H1 (cell line): ENCODE data around the gene KIF27. TPM values are rescaled to one million over a fixed set of nuclear protein-coding genes. Genes with fewer than 3 reads are reported as not detected.

Experiments used
- CTCF ChIA-PET: fragments of 300-600 bp; sonication (Branson Sonifier 250); formaldehyde crosslinking; loops from one replicate; lab custom pipeline; 2021; ENCODE audit not compliant: partially characterized antibody; lab: Charles Lee
- POLR2A ChIA-PET: fragments of 300-600 bp; sonication (Branson Sonifier 250); formaldehyde crosslinking; loops from one replicate; lab custom pipeline; 2021; ENCODE audit warnings: inconsistent platforms; ENCODE audit not compliant: partially characterized antibody; lab: Charles Lee
- DNase-seq, 2 experiments: peaks; one replicate each; pipeline versions ENCODE4 v3.0.0 to v3.0.0-alpha.2; 2010 to 2022; ENCODE audit warnings: low spot score in 2 of 2, low read depth in 1 of 2, mixed read lengths in 1 of 2
- FAIRE-seq: peaks from 2 replicates; lab custom pipeline; 2011; peaks lifted over from hg19 to GRCh38; lab: Jason Lieb, UNC
- H2AFZ ChIP-seq: 2 replicates; pipeline ENCODE4 v1.8.1; 2012; ENCODE audit warnings: low read length, inconsistent platforms
- H2AK5ac ChIP-seq: 2 replicates; pipeline ENCODE4 v1.6.1; 2013; ENCODE audit warnings: low read depth, low read length
- H2BK120ac ChIP-seq: replicated peaks from 2 replicates; pipeline ENCODE3; 2013; ENCODE audit warnings: low read depth, low read length, inconsistent platforms
- H2BK12ac ChIP-seq: 2 replicates; pipeline ENCODE4 v1.6.1; 2013; ENCODE audit warnings: low read depth, low read length
- H2BK15ac ChIP-seq: 2 replicates; pipeline ENCODE4 v1.6.1; 2013; ENCODE audit warnings: low read length
- H2BK20ac ChIP-seq: 2 replicates; pipeline ENCODE4 v1.6.1; 2013; ENCODE audit warnings: low read length
- H2BK5ac ChIP-seq: 2 replicates; pipeline ENCODE4 v1.6.1; 2013; ENCODE audit warnings: low read depth, low read length
- H3K14ac ChIP-seq: 2 replicates; pipeline ENCODE4 v1.6.1; 2013; ENCODE audit warnings: inconsistent platforms; ENCODE audit not compliant: insufficient read length
- H3K18ac ChIP-seq: 2 replicates; pipeline ENCODE4 v1.6.1; 2013; ENCODE audit warnings: low read length; ENCODE audit errors: extremely low read depth
- H3K23ac ChIP-seq: 2 replicates; pipeline ENCODE4 v1.6.1; 2013; ENCODE audit warnings: inconsistent platforms; ENCODE audit not compliant: insufficient read length
- H3K23me2 ChIP-seq: 2 replicates; pipeline ENCODE4 v1.6.1; 2013; ENCODE audit warnings: low read depth, low read length
- H3K27ac ChIP-seq: 2 replicates; pipeline ENCODE4 v1.6.1; 2011; ENCODE audit warnings: low read depth, low read length, inconsistent platforms
- H3K27me3 ChIP-seq, 4 experiments: replicated peaks in 1 of 4; 1 replicate in 1 of 4; 2 replicates in 3 of 4; pipeline versions ENCODE4 v1.6.1 to v1.8.1; 2011 to 2013; ENCODE audit warnings: low read length in 3 of 4, mild to moderate bottlenecking in 3 of 4, inconsistent platforms in 2 of 4, mixed read lengths in 2 of 4, moderate library complexity in 1 of 4; ENCODE audit not compliant: control insufficient read depth in 3 of 4, insufficient read depth in 3 of 4; ENCODE audit errors: extremely low read depth in 1 of 4
- H3K36me3 ChIP-seq, 4 experiments: 2 replicates each; pipeline versions ENCODE4 v1.6.1 to v1.8.1; 2011 to 2013; ENCODE audit warnings: mild to moderate bottlenecking in 4 of 4, low read length in 3 of 4, moderate library complexity in 2 of 4, control low read depth in 1 of 4, inconsistent platforms in 1 of 4; ENCODE audit not compliant: insufficient read depth in 4 of 4, control insufficient read depth in 2 of 4
- H3K4ac ChIP-seq: replicated peaks from 2 replicates; pipeline ENCODE3; 2013; ENCODE audit warnings: low read length, low read depth, mixed read lengths, inconsistent platforms; ENCODE audit not compliant: insufficient read length
- H3K4me1 ChIP-seq, 4 experiments: replicated peaks in 1 of 4; 1 replicate in 1 of 4; 2 replicates in 3 of 4; pipeline versions ENCODE4 v1.6.1 to v1.8.1; 2011 to 2013; ENCODE audit warnings: low read length in 3 of 4, inconsistent platforms in 2 of 4, mixed read lengths in 1 of 4; ENCODE audit not compliant: insufficient read depth in 4 of 4, control insufficient read depth in 3 of 4
- H3K4me2 ChIP-seq, 2 experiments: 2 replicates each; pipeline versions ENCODE4 v1.6.1 to v1.8.1; 2011 to 2013; ENCODE audit warnings: low read depth in 2 of 2, low read length in 2 of 2, control low read depth in 1 of 2, inconsistent platforms in 1 of 2, mild to moderate bottlenecking in 1 of 2; ENCODE audit not compliant: insufficient read depth in 1 of 2
- H3K4me3 ChIP-seq, 4 experiments: fragments of 200-600, 300-600 bp in 1 of 4; sonication (generic), shearing (Covaris generic), sonication (Bioruptor Twin) in 1 of 4; 2 replicates each; pipeline versions ENCODE4 v1.5.1 to v1.8.1; 2011 to 2016; ENCODE audit warnings: low read length in 4 of 4, low read depth in 3 of 4, control low read depth in 2 of 4, inconsistent platforms in 2 of 4, mild to moderate bottlenecking in 2 of 4, mixed read lengths in 1 of 4, moderate library complexity in 1 of 4; ENCODE audit not compliant: insufficient read depth in 2 of 4; ENCODE audit errors: extremely low read depth in 1 of 4
- H3K56ac ChIP-seq: replicated peaks from 2 replicates; pipeline ENCODE3; 2013; ENCODE audit warnings: low read depth, mild to moderate bottlenecking, mixed read lengths, low read length, inconsistent platforms; ENCODE audit not compliant: insufficient read length
- H3K79me1 ChIP-seq: 2 replicates; pipeline ENCODE4 v1.6.1; 2013; ENCODE audit warnings: low read depth, low read length, control low read depth
- H3K79me2 ChIP-seq, 2 experiments: 2 replicates each; pipeline versions ENCODE4 v1.6.1 to v1.8.1; 2012 to 2013; ENCODE audit warnings: low read length in 2 of 2, mild to moderate bottlenecking in 2 of 2, inconsistent platforms in 1 of 2; ENCODE audit not compliant: insufficient read depth in 2 of 2, control insufficient read depth in 1 of 2
- H3K9ac ChIP-seq, 4 experiments: replicated peaks in 1 of 4; 1 replicate in 1 of 4; 2 replicates in 3 of 4; pipeline versions ENCODE4 v1.6.1 to v1.8.1; 2011 to 2013; ENCODE audit warnings: low read depth in 3 of 4, low read length in 3 of 4, control low read depth in 2 of 4, mild to moderate bottlenecking in 2 of 4, moderate library complexity in 2 of 4, inconsistent platforms in 1 of 4; ENCODE audit errors: extremely low read depth in 1 of 4
- H3K9me3 ChIP-seq, 2 experiments: 2 replicates each; pipeline versions ENCODE4 v1.6.1 to v1.8.1; 2012 to 2013; ENCODE audit warnings: mild to moderate bottlenecking in 2 of 2, moderate library complexity in 2 of 2, control low read depth in 1 of 2, inconsistent platforms in 1 of 2, low read depth in 1 of 2, low read length in 1 of 2, mixed read lengths in 1 of 2; ENCODE audit not compliant: insufficient read depth in 2 of 2
- H4K20me1 ChIP-seq, 2 experiments: replicated peaks in 1 of 2; 2 replicates each; pipeline versions ENCODE3 to v1.8.1; 2011 to 2013; ENCODE audit warnings: inconsistent platforms in 2 of 2, low read length in 2 of 2, mild to moderate bottlenecking in 1 of 2; ENCODE audit not compliant: insufficient read depth in 2 of 2, control insufficient read depth in 1 of 2
- H4K5ac ChIP-seq: 2 replicates; pipeline ENCODE4 v1.6.1; 2013; ENCODE audit warnings: low read length, low read depth, mixed read lengths, inconsistent platforms; ENCODE audit not compliant: insufficient read length
- H4K8ac ChIP-seq: 2 replicates; pipeline ENCODE4 v1.8.0; 2013; ENCODE audit warnings: mild to moderate bottlenecking, moderate library complexity, low read length, inconsistent platforms; ENCODE audit not compliant: insufficient read depth; ENCODE audit errors: extremely low read depth
- H4K91ac ChIP-seq: replicated peaks from 2 replicates; pipeline ENCODE3; 2013; ENCODE audit warnings: low read length, mixed read lengths, inconsistent platforms; ENCODE audit not compliant: insufficient read length
- EGR1 ChIP-seq: IDR thresholded peaks from 2 replicates; pipeline ENCODE4 v1.6.1; 2011; ENCODE audit warnings: low read depth, low read length, borderline replicate concordance
- EP300 ChIP-seq, 2 experiments: IDR thresholded peaks; 1 replicate in 1 of 2; 2 replicates in 1 of 2; pipeline ENCODE4 v1.6.1; 2011 to 2012; ENCODE audit warnings: low read depth in 2 of 2, low read length in 2 of 2, mild to moderate bottlenecking in 2 of 2, borderline replicate concordance in 1 of 2, inconsistent platforms in 1 of 2, moderate library complexity in 1 of 2
- GABPA ChIP-seq: IDR thresholded peaks from 2 replicates; pipeline ENCODE4 v1.6.1; 2011; ENCODE audit warnings: mild to moderate bottlenecking, low read length, moderate library complexity, borderline replicate concordance; ENCODE audit not compliant: insufficient read depth
- HDAC2 ChIP-seq, 2 experiments: fragments of 300-600 bp in 1 of 2; sonication (generic) in 1 of 2; IDR thresholded peaks; 2 replicates each; pipeline ENCODE4 v1.6.1; 2011 to 2012; ENCODE audit warnings: low read depth in 2 of 2, low read length in 2 of 2, mild to moderate bottlenecking in 2 of 2, moderate library complexity in 2 of 2, borderline replicate concordance in 1 of 2, inconsistent platforms in 1 of 2
- KDM1A ChIP-seq: fragments of 200-600, 300-600 bp; sonication (generic); IDR thresholded peaks from 2 replicates; pipeline ENCODE4 v1.7.1; 2016; ENCODE audit warnings: mild to moderate bottlenecking, low read length, borderline replicate concordance
- MAFK ChIP-seq: IDR thresholded peaks from 2 replicates; pipeline ENCODE4 v1.6.1; 2012; ENCODE audit warnings: low read depth, mild to moderate bottlenecking, improper control_type of control experiment, low read length
- NANOG ChIP-seq: IDR thresholded peaks from 2 replicates; pipeline ENCODE4 v1.6.1; 2011; ENCODE audit warnings: low read length, low read depth, mild to moderate bottlenecking, inconsistent platforms; ENCODE audit not compliant: insufficient read depth, poor library complexity, severe bottlenecking
- PHF8 ChIP-seq: fragments of 200-600 bp; sonication (generic); conservative IDR thresholded peaks from 2 replicates; pipeline ENCODE4 v1.7.1; 2012; ENCODE audit warnings: low read depth, mild to moderate bottlenecking, inconsistent platforms, low read length, moderate library complexity
- SP2 ChIP-seq: IDR thresholded peaks from 2 replicates; pipeline ENCODE4 v1.6.1; 2012; ENCODE audit warnings: mild to moderate bottlenecking, low read length, inconsistent platforms
- SP4 ChIP-seq: IDR thresholded peaks from 2 replicates; pipeline ENCODE4 v1.6.1; 2012; ENCODE audit warnings: low read length, inconsistent platforms
- TCF12 ChIP-seq: IDR thresholded peaks from 2 replicates; pipeline ENCODE4 v1.6.1; 2011; ENCODE audit warnings: low read depth, mild to moderate bottlenecking, low read length
- USF2 ChIP-seq: IDR thresholded peaks from 2 replicates; pipeline ENCODE4 v1.6.1; 2011; ENCODE audit warnings: low read length, improper control_type of control experiment
- WGBS, 2 experiments: shearing (Covaris generic) in 1 of 2; methylation state at CpG; one replicate each; pipeline versions ENCODE4 v1.1.6 to v1.1.7; 2013 to 2015; ENCODE audit warnings: low lambda C conversion rate in 2 of 2, mixed read lengths in 2 of 2, inconsistent platforms in 1 of 2, low coverage in 1 of 2, missing lambda C conversion rate in 1 of 2; ENCODE audit not compliant: insufficient replicate concordance in 2 of 2, insufficient coverage in 1 of 2, insufficient read length in 1 of 2; ENCODE audit errors: extremely low coverage in 1 of 2, missing lambda C conversion rate in 1 of 2; 5-methylcytosine and 5-hydroxymethylcytosine counted together
- polyA plus RNA-seq, 7 experiments: library from polyadenylated mRNA; depleted of rRNA in 3 of 7; stranded (reverse) in 5 of 7; unstranded in 2 of 7; fragments of >200 nt in 5 of 7; fragments of 200-250 nt in 2 of 7; gene quantifications; 1 replicate in 5 of 7; 2 replicates in 1 of 7; 4 replicates in 1 of 7; pipeline versions ENCODE4 v1.2.1 to v1.2.3, GENCODE V29; 2011 to 2013; ENCODE audit warnings: missing spikeins in 2 of 7, mixed read lengths in 2 of 7
- total RNA-seq: library from RNA; stranded (reverse); fragmentation: NEBNext Ultra II Directional; extraction: Animal tissue kit (Norgen Biotek cat#: 25700); gene quantifications from 2 replicates; pipeline ENCODE4 v1.2.1, GENCODE V29; 2021

KIF27 gene
- total and polyA plus RNA-seq, 2 of the 8 experiments (the other 6 are each of a cell fraction or from before 2014, with no cell fraction given): 0.47 to 7.0 TPM

- WGBS, 2 experiments: 92% methylated on average over 3 of the region's 3 CpGs; no CpG with 5 or more reads in 1 of the 2 experiments
- no peak overlapping the region for H2BK12ac ChIP-seq
- H3K79me1 ChIP-seq: no peaks in the 10 kb centered on the region
- no peak overlapping the region for H4K8ac ChIP-seq
- no peaks in the 10 kb centered on the region for H3K36me3 ChIP-seq
- CTCF ChIA-PET: interaction anchor here (1.0 to 2.9 kb wide), 3 partner anchors 13 to 327 kb away, joined by 3 to 9 read pairs (median 4); partner anchors contain the start of gene KIF27
- no peak overlapping the region for H3K23ac ChIP-seq
- H3K4me3 ChIP-seq: no peak overlapping the region
- H3K79me2 ChIP-seq: no peaks in the 10 kb centered on the region
- peaks cover 0 to 6% (median 2%) of the 10 kb centered on the region in 4 experiments; a peak in 4 of 7 replicates for H3K4me1 ChIP-seq
- no peaks in the 10 kb centered on the region for H3K23me2 ChIP-seq
- H3K4ac ChIP-seq: no peak overlapping the region
- H3K27ac ChIP-seq: no peak overlapping the region
- no peak overlapping the region for H2BK120ac ChIP-seq
- no peak overlapping the region for H3K56ac ChIP-seq
- H3K14ac ChIP-seq: no peak overlapping the region
- no peak overlapping the region for H3K4me2 ChIP-seq
- H3K9me3 ChIP-seq: no peaks in the 10 kb centered on the region
- no peak overlapping the region for H3K9ac ChIP-seq
- DNase-seq: no peak
- no peak overlapping the region for H3K18ac ChIP-seq
- H2AK5ac ChIP-seq: no peak overlapping the region
- POLR2A ChIA-PET: interaction anchor here (1.5 to 1.7 kb wide), 2 partner anchors 9 to 46 kb away, joined by 4 to 5 read pairs; partner anchors contain the start of genes HNRNPK and RMI1
- no peak overlapping the region for H2BK15ac ChIP-seq
- H4K20me1 ChIP-seq: no peaks in the 10 kb centered on the region
- no peak overlapping the region for H4K91ac ChIP-seq
- no peak for FAIRE-seq
- H2AFZ ChIP-seq: no peak overlapping the region
- no peak overlapping the region for H2BK20ac ChIP-seq
- no peak overlapping the region for H2BK5ac ChIP-seq
- no peaks in the 10 kb centered on the region for H3K27me3 ChIP-seq
- no peak overlapping the region for H4K5ac ChIP-seq
- TF ChIP-seq EP300 (IDR thresholded peaks at IDR 0.05; ENCODE audit: borderline replicate concordance in 1 of 2, low read depth in 2 of 2, low read length in 2 of 2) (no peak), GABPA (no peak), SP2 (no peak), MAFK (no peak), PHF8 (no peak), EGR1 (no peak), TCF12 (no peak), USF2 (no peak), HDAC2 (IDR thresholded peaks at IDR 0.05; ENCODE audit: borderline replicate concordance in 1 of 2, low read depth in 2 of 2, low read length in 2 of 2) (no peak), KDM1A (no peak), SP4 (no peak), NANOG (no peak)
These were observed 12.6 kb upstream of the KIF27 start for GRCh38 chr9:83933790-83934189.
